Inflammatory macrophage treated with lipopolysaccharide for 4 hours (primary cell): ENCODE data around the gene SULT2B1.
"Not testable (repeated sequence)": the region's sequence is repeated elsewhere in the genome, so short reads cannot be mapped to it uniquely, and the experiment has no call there.

ENCODE experiments used
- DNase-seq: peaks from one replicate; pipeline ENCODE4 v3.0.0-alpha.2; 2020

The SULT2B1 gene

GRCh38 chr19:48530066-48530720, 21.8 kb upstream of the SULT2B1 start:
- DNase-seq: no peak

- no peak for DNase-seq
Measured at GRCh38 chr19:48530770-48531169, 21.2 kb upstream of the SULT2B1 start.

GRCh38 chr19:48533770-48534169, 18.2 kb upstream of the SULT2B1 start:
- DNase-seq: no peak

- DNase-seq: no peak
Measured at GRCh38 chr19:48537541-48537940, 14.4 kb upstream of the SULT2B1 start.

GRCh38 chr19:48538057-48538456, 13.9 kb upstream of the SULT2B1 start:
- not testable (repeated sequence) for DNase-seq

- no peak for DNase-seq
Measured at GRCh38 chr19:48539503-48540096, 12.4 kb upstream of the SULT2B1 start.

GRCh38 chr19:48540110-48540509, 11.9 kb upstream of the SULT2B1 start:
- no peak for DNase-seq

- DNase-seq: no peak
Measured at GRCh38 chr19:48541813-48542212, 10.2 kb upstream of the SULT2B1 start.

GRCh38 chr19:48543121-48543710, 8.8 kb upstream of the SULT2B1 start:
- peak; percentile 61 for DNase-seq

GRCh38 chr19:48544856-48545750, 6.9 kb upstream of the SULT2B1 start:
- DNase-seq: no peak

GRCh38 chr19:48547722-48548121, 4.2 kb upstream of the SULT2B1 start:
- DNase-seq: no peak

- no peak for DNase-seq
Measured at GRCh38 chr19:48548253-48548911, 3.6 kb upstream of the SULT2B1 start.

GRCh38 chr19:48549380-48549779, 2.6 kb upstream of the SULT2B1 start:
- no peak for DNase-seq

GRCh38 chr19:48552406-48553322, 692 bp downstream of the SULT2B1 start:
- DNase-seq: no peak

- peak; percentile 6 for DNase-seq
Measured at GRCh38 chr19:48553676-48554384, 1.9 kb downstream of the SULT2B1 start.

GRCh38 chr19:48554385-48555091, 2.6 kb downstream of the SULT2B1 start:
- DNase-seq: no peak

GRCh38 chr19:48556163-48556562, 4.2 kb downstream of the SULT2B1 start:
- DNase-seq: no peak

GRCh38 chr19:48556825-48557224, 4.9 kb downstream of the SULT2B1 start:
- no peak for DNase-seq

GRCh38 chr19:48558018-48558684, 6.2 kb downstream of the SULT2B1 start:
- peak; percentile 74 for DNase-seq

GRCh38 chr19:48560095-48560530, 8.1 kb downstream of the SULT2B1 start:
- DNase-seq: no peak
